Activated T-helper 1 cell treated with Interleukin-2 at 50 U/mL for 16 hours (primary cell): ENCODE results near the gene SQOR.

Experiments
- DNase-seq: peaks from one replicate; pipeline ENCODE4 v3.0.0-alpha.2; 2020; ENCODE audit warnings: low read depth

SQOR gene

GRCh38 chr15:45634432-45635190, at the start of gene SQOR:
TSS of gene SQOR (plus strand) at chr15:45635029. CDS start at chr15:45658924, 23,895 bp downstream.
- DNase-seq = peak; percentile 50

GRCh38 chr15:45585069-45585791, 49.6 kb upstream of the SQOR start:
- no peak for DNase-seq

- DNase-seq = no peak
These were observed 48.7 kb upstream of the SQOR start for GRCh38 chr15:45586125-45586524.

GRCh38 chr15:45586601-45587094, 48.2 kb upstream of the SQOR start:
- no peak for DNase-seq

- DNase-seq = peak; percentile 76
These were observed 47.5 kb upstream of the SQOR start, which contains the start of gene BLOC1S6 for GRCh38 chr15:45587095-45587862. TSS of gene BLOC1S6 (plus strand) at chr15:45587379. CDS start at chr15:45587444, 65 bp downstream.

- no peak for DNase-seq
These were observed 47.0 kb upstream of the SQOR start for GRCh38 chr15:45587863-45588170.

GRCh38 chr15:45588219-45588875, 46.5 kb upstream of the SQOR start:
- no peak for DNase-seq

- DNase-seq = no peak
These were observed 45.6 kb upstream of the SQOR start for GRCh38 chr15:45589256-45589655.

- no peak for DNase-seq
These were observed 40.5 kb upstream of the SQOR start for GRCh38 chr15:45594319-45594718.

GRCh38 chr15:45594835-45595530, 39.8 kb upstream of the SQOR start:
- no peak for DNase-seq

GRCh38 chr15:45603881-45604280, 30.9 kb upstream of the SQOR start:
- DNase-seq = no peak

GRCh38 chr15:45604326-45604725, 30.5 kb upstream of the SQOR start:
- no peak for DNase-seq

- DNase-seq = no peak
These were observed 28.4 kb upstream of the SQOR start for GRCh38 chr15:45606413-45606812.

GRCh38 chr15:45606841-45607240, 28.0 kb upstream of the SQOR start:
- no peak for DNase-seq

GRCh38 chr15:45611305-45611704, 23.5 kb upstream of the SQOR start:
- DNase-seq = no peak

GRCh38 chr15:45612790-45613415, 21.9 kb upstream of the SQOR start:
- DNase-seq = no peak

- DNase-seq = no peak
These were observed 17.9 kb upstream of the SQOR start for GRCh38 chr15:45616901-45617323.

- no peak for DNase-seq
These were observed 16.0 kb upstream of the SQOR start for GRCh38 chr15:45618813-45619212.

GRCh38 chr15:45628136-45628535, 6.7 kb upstream of the SQOR start:
- DNase-seq = no peak

GRCh38 chr15:45630917-45631691, 3.7 kb upstream of the SQOR start:
- no peak for DNase-seq
